Progenitor cell of endocrine pancreas (in vitro differentiated cells): ENCODE results near the gene PPP2R2B. TPM values are rescaled to one million over a fixed set of nuclear protein-coding genes. Genes with fewer than 3 reads are reported as not detected.

ENCODE experiments used
- DNase-seq: peaks from one replicate; pipeline ENCODE4 v3.0.0; 2021; ENCODE audit warnings: low spot score; ENCODE audit not compliant: unreplicated experiment
- H3K27ac Mint-ChIP-seq: 2 replicates; pipeline ENCODE4 v1.8.0; 2021; ENCODE audit warnings: mild to moderate bottlenecking, moderate library complexity, mixed read lengths
- H3K27me3 Mint-ChIP-seq: 2 replicates; pipeline ENCODE4 v1.8.0; 2021; ENCODE audit warnings: mixed read lengths
- H3K36me3 Mint-ChIP-seq: 2 replicates; pipeline ENCODE4 v1.8.0; 2022; ENCODE audit warnings: mixed read lengths; ENCODE audit not compliant: insufficient read depth
- H3K4me1 Mint-ChIP-seq: 2 replicates; pipeline ENCODE4 v1.8.0; 2021; ENCODE audit warnings: low read depth, mixed read lengths
- H3K4me3 Mint-ChIP-seq: 2 replicates; pipeline ENCODE4 v1.8.0; 2021; ENCODE audit warnings: low read depth, mild to moderate bottlenecking, moderate library complexity, mixed read lengths
- H3K9me3 Mint-ChIP-seq: 2 replicates; pipeline ENCODE4 v1.8.0; 2021; ENCODE audit warnings: low read depth, mixed read lengths
- CTCF ChIP-seq: fragments of 200-600 bp; sonication (generic); IDR thresholded peaks from one replicate; pipeline ENCODE4 v1.5.0; 2021; ENCODE audit warnings: antibody characterized with exemption, mild to moderate bottlenecking; ENCODE audit not compliant: unreplicated experiment
- total RNA-seq: library from RNA; stranded (reverse); gene quantifications from 2 replicates; pipeline ENCODE4 v1.2.1, GENCODE V29; 2021

Gene PPP2R2B
- total RNA-seq, 1 donor from 2014 or later: 1.8 TPM

- Mint-ChIP-seq H3K27me3 (peaks cover 8% of the 10 kb centered on the region), H3K27ac (no peak overlapping the region)
Observed at GRCh38 chr5:146889169-146889568, 10.6 kb upstream of the PPP2R2B start.

GRCh38 chr5:146888351-146888978, 9.9 kb upstream of the PPP2R2B start:
- DNase-seq: no peak
- H3K36me3 Mint-ChIP-seq: no peaks in the 10 kb centered on the region
- H3K4me1 Mint-ChIP-seq: peaks cover 7% of the 10 kb centered on the region
- peaks cover 8% of the 10 kb centered on the region for H3K27me3 Mint-ChIP-seq
- no peak for TF ChIP-seq CTCF
- no peak overlapping the region for H3K27ac Mint-ChIP-seq
- no peak overlapping the region for H3K4me3 Mint-ChIP-seq
- H3K9me3 Mint-ChIP-seq: no peaks in the 10 kb centered on the region

More at GRCh38 chr5:146889169-146889568, 10.6 kb upstream of the PPP2R2B start:
- no peak for TF ChIP-seq CTCF
- Mint-ChIP-seq H3K36me3 (no peaks in the 10 kb centered on the region), H3K9me3 (no peaks in the 10 kb centered on the region), H3K4me1 (peaks cover 3% of the 10 kb centered on the region), H3K4me3 (no peak overlapping the region)
- DNase-seq: no peak

- no peaks in the 10 kb centered on the region for H3K9me3 Mint-ChIP-seq
- no peaks in the 10 kb centered on the region for H3K36me3 Mint-ChIP-seq
- peaks cover 22% of the 10 kb centered on the region for H3K27me3 Mint-ChIP-seq
- H3K4me1 Mint-ChIP-seq: peaks cover 5% of the 10 kb centered on the region
- H3K4me3 Mint-ChIP-seq: no peak overlapping the region
- DNase-seq: no peak
- TF ChIP-seq CTCF: no peak
- no peak overlapping the region for H3K27ac Mint-ChIP-seq
Observed at GRCh38 chr5:146884066-146884626, 5.6 kb upstream of the PPP2R2B start.

GRCh38 chr5:146883511-146883910, 5.0 kb upstream of the PPP2R2B start:
- Mint-ChIP-seq H3K9me3 (no peaks in the 10 kb centered on the region), H3K27me3 (peaks cover 28% of the 10 kb centered on the region), H3K4me1 (peaks cover 6% of the 10 kb centered on the region), H3K36me3 (no peaks in the 10 kb centered on the region), H3K27ac (no peak overlapping the region), H3K4me3 (no peak overlapping the region)
- no peak for TF ChIP-seq CTCF
- DNase-seq: no peak

- peaks cover 12% of the 10 kb centered on the region for H3K4me1 Mint-ChIP-seq
- no peak for TF ChIP-seq CTCF
- H3K27ac Mint-ChIP-seq: no peak overlapping the region
- peaks cover 42% of the 10 kb centered on the region for H3K27me3 Mint-ChIP-seq
- no peaks in the 10 kb centered on the region for H3K9me3 Mint-ChIP-seq
- H3K4me3 Mint-ChIP-seq: no peak overlapping the region
- H3K36me3 Mint-ChIP-seq: no peaks in the 10 kb centered on the region
- DNase-seq: no peak
Observed at GRCh38 chr5:146880966-146881365, 2.4 kb upstream of the PPP2R2B start.
